ENCODE measurements around the gene RNU6-1.

Gene RNU6-1

GRCh38 chr15:67870868-67871408 is 31.1 kb upstream of the RNU6-1 start:
- no peak overlapping the region for H3K4me3 ChIP-seq (ENCODE audit: low read length in 2 of 2)
- H2BK15ac ChIP-seq (ENCODE audit: low read length), result no peak overlapping the region
- no peak overlapping the region for H3K14ac ChIP-seq (ENCODE audit: low read length)
- H3K4me2 ChIP-seq (ENCODE audit: insufficient read depth, low read length, poor library complexity, severe bottlenecking), result no peak overlapping the region
- H2AFZ ChIP-seq (ENCODE audit: low read length), result no peak overlapping the region
- H3K36me3 ChIP-seq (replicated peaks in 1 of 2; ENCODE audit: control insufficient read depth in 2 of 2, insufficient read depth in 2 of 2, low read length in 2 of 2), result no peaks in the 10 kb centered on the region
- no peak overlapping the region for H4K91ac ChIP-seq (ENCODE audit: low read depth, low read length, poor library complexity)
- H3K27me3 ChIP-seq (ENCODE audit: control insufficient read depth in 3 of 3, insufficient read depth in 3 of 3, low read depth in 1 of 3, low read length in 3 of 3), result no peaks in the 10 kb centered on the region
- H3K79me1 ChIP-seq (ENCODE audit: low read depth, low read length), result no peaks in the 10 kb centered on the region
- H3K4me1 ChIP-seq (ENCODE audit: control insufficient read depth in 2 of 2, insufficient read depth in 1 of 2, low read depth in 1 of 2, low read length in 2 of 2), result peaks cover 1 to 3% of the 10 kb centered on the region in 2 donors
- H4K8ac ChIP-seq (ENCODE audit: low read depth, low read length), result no peak overlapping the region
- H2AK5ac ChIP-seq (ENCODE audit: low read depth, low read length), result no peak overlapping the region
- no peak overlapping the region for H2BK5ac ChIP-seq (ENCODE audit: low read length)
- H3K9ac ChIP-seq (ENCODE audit: low read depth, low read length, poor library complexity), result no peak overlapping the region
- no peak overlapping the region for H2BK12ac ChIP-seq (ENCODE audit: low read length)
- H2BK120ac ChIP-seq (ENCODE audit: low read depth, low read length), result no peak overlapping the region
- H3K27ac ChIP-seq (replicated peaks; ENCODE audit: low read length), result no peak overlapping the region
- H3K18ac ChIP-seq (ENCODE audit: low read length), result no peak overlapping the region
- peaks cover 6 to 23% of the 10 kb centered on the region in 2 donors for H3K9me3 ChIP-seq (replicated peaks in 1 of 2; ENCODE audit: control insufficient read depth in 2 of 2, insufficient read depth in 1 of 2, low read depth in 1 of 2, low read length in 2 of 2)
- no peak overlapping the region for H3K23ac ChIP-seq (ENCODE audit: low read depth, low read length, poor library complexity)
- no peak overlapping the region for H3K4ac ChIP-seq (ENCODE audit: low read length)
- DNase-seq (ENCODE audit: low spot score), result no peak

- no peak overlapping the region for H2BK15ac ChIP-seq (ENCODE audit: low read length)
- no peak overlapping the region for H2AK5ac ChIP-seq (ENCODE audit: low read depth, low read length)
Observed at GRCh38 chr15:67869701-67870100, 29.9 kb upstream of the RNU6-1 start.

GRCh38 chr15:67865766-67866165 is 25.9 kb upstream of the RNU6-1 start:
- no peak overlapping the region for H3K4me3 ChIP-seq (ENCODE audit: low read length in 2 of 2)
- no peak for DNase-seq (ENCODE audit: low spot score)
- no CpG with 5 or more reads among the region's 4 CpGs for WGBS, 2 donors (ENCODE audit: extremely low coverage in 2 of 2, insufficient read length in 2 of 2, insufficient replicate concordance in 1 of 2)
- H3K4me1 ChIP-seq (ENCODE audit: control insufficient read depth in 2 of 2, insufficient read depth in 1 of 2, low read depth in 1 of 2, low read length in 2 of 2), result peaks cover 9 to 12% of the 10 kb centered on the region in 2 donors
- no peaks in the 10 kb centered on the region for H3K36me3 ChIP-seq (replicated peaks in 1 of 2; ENCODE audit: control insufficient read depth in 2 of 2, insufficient read depth in 2 of 2, low read length in 2 of 2)
- no peak overlapping the region for H3K18ac ChIP-seq (ENCODE audit: low read length)
- H3K9ac ChIP-seq (ENCODE audit: low read depth, low read length, poor library complexity), result no peak overlapping the region
- no peaks in the 10 kb centered on the region for H3K79me1 ChIP-seq (ENCODE audit: low read depth, low read length)
- H2AK5ac ChIP-seq (ENCODE audit: low read depth, low read length), result no peak overlapping the region
- peak overlapping the region; percentile 42 for H2AFZ ChIP-seq (ENCODE audit: low read length)
- H3K27me3 ChIP-seq (ENCODE audit: control insufficient read depth in 3 of 3, insufficient read depth in 3 of 3, low read depth in 1 of 3, low read length in 3 of 3), result no peaks in the 10 kb centered on the region
- H3K4ac ChIP-seq (ENCODE audit: low read length), result no peak overlapping the region
- H3K23ac ChIP-seq (ENCODE audit: low read depth, low read length, poor library complexity), result no peak overlapping the region
- peak overlapping the region; percentile 31 for H3K4me2 ChIP-seq (ENCODE audit: insufficient read depth, low read length, poor library complexity, severe bottlenecking)
- no peak overlapping the region for H4K91ac ChIP-seq (ENCODE audit: low read depth, low read length, poor library complexity)
- no peak overlapping the region for H4K8ac ChIP-seq (ENCODE audit: low read depth, low read length)
- no peak overlapping the region for H2BK15ac ChIP-seq (ENCODE audit: low read length)
- H2BK12ac ChIP-seq (ENCODE audit: low read length), result no peak overlapping the region
- no peak overlapping the region for H3K27ac ChIP-seq (replicated peaks; ENCODE audit: low read length)
- peaks cover 2 to 15% of the 10 kb centered on the region in 2 donors for H3K9me3 ChIP-seq (replicated peaks in 1 of 2; ENCODE audit: control insufficient read depth in 2 of 2, insufficient read depth in 1 of 2, low read depth in 1 of 2, low read length in 2 of 2)
- H2BK5ac ChIP-seq (ENCODE audit: low read length), result no peak overlapping the region
- H2BK120ac ChIP-seq (ENCODE audit: low read depth, low read length), result no peak overlapping the region
- H3K14ac ChIP-seq (ENCODE audit: low read length), result no peak overlapping the region

More at GRCh38 chr15:67869701-67870100, 29.9 kb upstream of the RNU6-1 start:
- Histone ChIP-seq H2BK5ac (ENCODE audit: low read length) (no peak overlapping the region), H3K18ac (ENCODE audit: low read length) (no peak overlapping the region), H3K36me3 (replicated peaks in 1 of 2; ENCODE audit: control insufficient read depth in 2 of 2, insufficient read depth in 2 of 2, low read length in 2 of 2) (no peaks in the 10 kb centered on the region), H2BK120ac (ENCODE audit: low read depth, low read length) (no peak overlapping the region), H3K79me1 (ENCODE audit: low read depth, low read length) (no peaks in the 10 kb centered on the region), H3K4me1 (ENCODE audit: control insufficient read depth in 2 of 2, insufficient read depth in 1 of 2, low read depth in 1 of 2, low read length in 2 of 2) (peaks cover 3 to 6% of the 10 kb centered on the region in 2 donors), H4K8ac (ENCODE audit: low read depth, low read length) (no peak overlapping the region), H4K91ac (ENCODE audit: low read depth, low read length, poor library complexity) (no peak overlapping the region), H3K4ac (ENCODE audit: low read length) (no peak overlapping the region), H3K4me2 (ENCODE audit: insufficient read depth, low read length, poor library complexity, severe bottlenecking) (no peak overlapping the region), H3K9ac (ENCODE audit: low read depth, low read length, poor library complexity) (no peak overlapping the region), H3K4me3 (ENCODE audit: low read length in 2 of 2) (no peak overlapping the region), H2BK12ac (ENCODE audit: low read length) (no peak overlapping the region), H3K14ac (ENCODE audit: low read length) (no peak overlapping the region), H2AFZ (ENCODE audit: low read length) (no peak overlapping the region), H3K9me3 (replicated peaks in 1 of 2; ENCODE audit: control insufficient read depth in 2 of 2, insufficient read depth in 1 of 2, low read depth in 1 of 2, low read length in 2 of 2) (peaks cover 6 to 23% of the 10 kb centered on the region in 2 donors), H3K27ac (replicated peaks; ENCODE audit: low read length) (no peak overlapping the region), H3K27me3 (ENCODE audit: control insufficient read depth in 3 of 3, insufficient read depth in 3 of 3, low read depth in 1 of 3, low read length in 3 of 3) (no peaks in the 10 kb centered on the region), H3K23ac (ENCODE audit: low read depth, low read length, poor library complexity) (no peak overlapping the region)
- no CpG with 5 or more reads among the region's 3 CpGs for WGBS, 2 donors (ENCODE audit: extremely low coverage in 2 of 2, insufficient read length in 2 of 2, insufficient replicate concordance in 1 of 2)
- DNase-seq (ENCODE audit: low spot score), result no peak

- no peak overlapping the region for H3K18ac ChIP-seq (ENCODE audit: low read length)
- no peak overlapping the region for H2AFZ ChIP-seq (ENCODE audit: low read length)
- H3K27ac ChIP-seq (replicated peaks; ENCODE audit: low read length), result no peak overlapping the region
- no peak overlapping the region for H3K4ac ChIP-seq (ENCODE audit: low read length)
- peaks cover 9 to 13% of the 10 kb centered on the region in 2 donors for H3K4me1 ChIP-seq (ENCODE audit: control insufficient read depth in 2 of 2, insufficient read depth in 1 of 2, low read depth in 1 of 2, low read length in 2 of 2)
- DNase-seq (ENCODE audit: low spot score), result no peak
- no peak overlapping the region for H3K4me2 ChIP-seq (ENCODE audit: insufficient read depth, low read length, poor library complexity, severe bottlenecking)
- no peaks in the 10 kb centered on the region for H3K27me3 ChIP-seq (ENCODE audit: control insufficient read depth in 3 of 3, insufficient read depth in 3 of 3, low read depth in 1 of 3, low read length in 3 of 3)
- WGBS, 2 donors (ENCODE audit: extremely low coverage in 2 of 2, insufficient read length in 2 of 2, insufficient replicate concordance in 1 of 2), result no CpG with 5 or more reads among the region's 3 CpGs
- H2BK15ac ChIP-seq (ENCODE audit: low read length), result no peak overlapping the region
- H3K36me3 ChIP-seq (replicated peaks in 1 of 2; ENCODE audit: control insufficient read depth in 2 of 2, insufficient read depth in 2 of 2, low read length in 2 of 2), result no peaks in the 10 kb centered on the region
- H2BK5ac ChIP-seq (ENCODE audit: low read length), result no peak overlapping the region
- H3K9me3 ChIP-seq (replicated peaks in 1 of 2; ENCODE audit: control insufficient read depth in 2 of 2, insufficient read depth in 1 of 2, low read depth in 1 of 2, low read length in 2 of 2), result peaks cover 2 to 15% of the 10 kb centered on the region in 2 donors
- H3K14ac ChIP-seq (ENCODE audit: low read length), result no peak overlapping the region
- H3K9ac ChIP-seq (ENCODE audit: low read depth, low read length, poor library complexity), result no peak overlapping the region
- no peak overlapping the region for H3K23ac ChIP-seq (ENCODE audit: low read depth, low read length, poor library complexity)
- no peak overlapping the region for H2AK5ac ChIP-seq (ENCODE audit: low read depth, low read length)
- H3K79me1 ChIP-seq (ENCODE audit: low read depth, low read length), result no peaks in the 10 kb centered on the region
- no peak overlapping the region for H2BK12ac ChIP-seq (ENCODE audit: low read length)
- H4K91ac ChIP-seq (ENCODE audit: low read depth, low read length, poor library complexity), result no peak overlapping the region
- H4K8ac ChIP-seq (ENCODE audit: low read depth, low read length), result no peak overlapping the region
- H3K4me3 ChIP-seq (ENCODE audit: low read length in 2 of 2), result no peak overlapping the region
- H2BK120ac ChIP-seq (ENCODE audit: low read depth, low read length), result no peak overlapping the region
Observed at GRCh38 chr15:67865331-67865730, 25.5 kb upstream of the RNU6-1 start.

Data from neuronal stem cell (in vitro differentiated cells).